MG63 (cell line): Measurements from ENCODE around the gene GRIN1. TPM values are rescaled to one million over a fixed set of nuclear protein-coding genes. Genes with fewer than 3 reads are reported as not detected.

Source experiments
- DNase-seq: peaks from one replicate; pipeline ENCODE4 v3.0.0-alpha.2; 2020
- H3K27me3 ChIP-seq: fragments of 250-450 bp; sonication (Bioruptor Pico); 2 replicates; pipeline ENCODE4 v1.5.1; 2020; ENCODE audit warnings: mild to moderate bottlenecking, moderate library complexity
- H3K36me3 ChIP-seq: fragments of 250-450 bp; sonication (Bioruptor Pico); 2 replicates; pipeline ENCODE4 v1.5.1; 2020; ENCODE audit warnings: mild to moderate bottlenecking, moderate library complexity
- H3K4me3 ChIP-seq: fragments of 250-450 bp; sonication (Bioruptor Pico); 2 replicates; pipeline ENCODE4 v1.5.1; 2020; ENCODE audit warnings: mild to moderate bottlenecking, moderate library complexity
- H3K9me3 ChIP-seq: fragments of 250-450 bp; sonication (Bioruptor Pico); 2 replicates; pipeline ENCODE4 v1.5.1; 2020; ENCODE audit warnings: mild to moderate bottlenecking, moderate library complexity
- total RNA-seq: library from RNA; depleted of rRNA; stranded (reverse); fragments of >200 nt; shearing (Covaris generic); gene quantifications from 2 replicates; pipeline ENCODE4 v1.2.3, GENCODE V29; 2014; ENCODE audit warnings: low replicate concordance; rRNA removed

Gene GRIN1
- total RNA-seq, 1 experiment from 2014 or later, result not detected

GRCh38 chr9:137218212-137218753, 79.3 kb downstream of the GRIN1 start:
- Histone ChIP-seq H3K9me3 (no peaks in the 10 kb centered on the region), H3K4me3 (no peak overlapping the region), H3K27me3 (no peaks in the 10 kb centered on the region), H3K36me3 (no peaks in the 10 kb centered on the region; the same call in 1 of the 2 replicates)
- DNase-seq, result no peak

Other genes starting within 250 kb of the GRIN1 start
- gene FBXW5, start 194.4 kb upstream of the GRIN1 start, total RNA-seq, result 66.3 and 88.3 TPM in 2 replicates
- gene C8G, start 193.9 kb upstream of the GRIN1 start, total RNA-seq, result not detected in 2 replicates
- not detected in 2 replicates for gene LCN12, start 186.9 kb upstream of the GRIN1 start, total RNA-seq
- not detected in 2 replicates for gene PTGDS, start 161.7 kb upstream of the GRIN1 start, total RNA-seq
- gene LCNL1, start 156.2 kb upstream of the GRIN1 start, total RNA-seq, result not detected in 2 replicates
- 27.5 and 63.0 TPM in 2 replicates for gene PAXX, start 146.7 kb upstream of the GRIN1 start, total RNA-seq
- gene CLIC3, start 142.6 kb upstream of the GRIN1 start, total RNA-seq, result not detected in 2 replicates
- gene ABCA2, start 110.9 kb upstream of the GRIN1 start, total RNA-seq, result 10.9 and 11.7 TPM in 2 replicates
- gene FUT7, start 107.1 kb upstream of the GRIN1 start, total RNA-seq, result not detected in 2 replicates
- 86.9 and 253 TPM in 2 replicates for gene NPDC1, start 93.0 kb upstream of the GRIN1 start, total RNA-seq
- not detected in 2 replicates for gene ENTPD2, start 85.1 kb upstream of the GRIN1 start, total RNA-seq
- gene SAPCD2, start 68.6 kb upstream of the GRIN1 start, total RNA-seq, result 20.8 and 32.5 TPM in 2 replicates
- gene UAP1L1, start 61.6 kb upstream of the GRIN1 start, total RNA-seq, result 8.2 and 12.2 TPM in 2 replicates
- 77.1 and 83.1 TPM in 2 replicates for gene MAN1B1, start 52.2 kb upstream of the GRIN1 start, total RNA-seq
- gene DPP7, start 24.4 kb upstream of the GRIN1 start, total RNA-seq, result 53.6 and 57.8 TPM in 2 replicates
- not detected in 2 replicates for gene LRRC26, start 30.9 kb downstream of the GRIN1 start, total RNA-seq
- not detected in 2 replicates for gene TMEM210, start 32.9 kb downstream of the GRIN1 start, total RNA-seq
- gene ANAPC2, start 49.4 kb downstream of the GRIN1 start, total RNA-seq, result 31.1 and 34.6 TPM in 2 replicates
- 161 and 267 TPM in 2 replicates for gene SSNA1, start 49.5 kb downstream of the GRIN1 start, total RNA-seq
- 6.2 and 12.0 TPM in 2 replicates for gene TPRN, start 61.6 kb downstream of the GRIN1 start, total RNA-seq
- gene TMEM203, start 66.5 kb downstream of the GRIN1 start, total RNA-seq, result 33.5 and 61.7 TPM in 2 replicates
- gene NDOR1, start 66.5 kb downstream of the GRIN1 start, total RNA-seq, result 2.0 and 5.7 TPM in 2 replicates
- gene RNF208, start 83.1 kb downstream of the GRIN1 start, total RNA-seq, result not detected in 2 replicates
- 0.89 and 1.5 TPM in 2 replicates for gene CYSRT1, start 86.0 kb downstream of the GRIN1 start, total RNA-seq
- not detected in 2 replicates for gene RNF224, start 88.3 kb downstream of the GRIN1 start, total RNA-seq
- not detected in 2 replicates for gene SLC34A3, start 91.7 kb downstream of the GRIN1 start, total RNA-seq
- 577 and 829 TPM in 2 replicates for gene TUBB4B, start 102.1 kb downstream of the GRIN1 start, total RNA-seq
- gene STPG3, start 112.1 kb downstream of the GRIN1 start, total RNA-seq, result not detected in 2 replicates
- 56.3 and 75.6 TPM in 2 replicates for gene NELFB, start 116.2 kb downstream of the GRIN1 start, total RNA-seq
- gene TOR4A, start 138.6 kb downstream of the GRIN1 start, total RNA-seq, result 2.3 and 2.9 TPM in 2 replicates
- 0.16 TPM in 1 of 2 replicates, not detected in the other for gene NRARP, start 163.1 kb downstream of the GRIN1 start, total RNA-seq